SIG-M5 treated with dmso at 0.1 percent for 504 hours (cell line): ENCODE data around the gene NOTCH4.

Experiments used
- DNase-seq: peaks from one replicate; lab custom pipeline; 2025; ENCODE audit not compliant: unreplicated experiment; lab: John Stamatoyannopoulos, UW

Gene NOTCH4

DNA sequence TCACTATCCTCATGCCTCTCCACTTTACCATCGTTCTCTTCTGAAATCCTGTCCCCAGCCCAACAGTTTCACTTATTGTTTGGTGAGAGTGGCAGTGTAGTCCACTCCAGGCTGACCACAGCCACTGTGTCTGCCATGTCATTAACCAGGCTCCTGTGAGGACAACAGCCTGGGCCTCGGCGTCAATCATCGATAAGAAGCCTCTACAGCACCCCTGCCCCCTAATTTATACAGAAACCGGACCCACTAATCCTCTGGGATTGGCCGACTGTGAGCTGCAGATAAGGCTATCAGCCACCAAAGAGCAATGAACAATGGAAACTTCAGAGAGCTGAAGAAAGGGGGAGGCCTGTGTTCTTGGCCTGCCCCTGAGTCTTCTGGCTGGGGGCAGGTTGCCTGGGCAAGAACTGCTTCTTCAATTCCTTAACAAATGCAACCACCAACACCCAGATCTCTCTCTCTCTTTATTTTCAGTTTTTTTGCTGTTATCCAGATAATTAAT is 56.1 kb downstream of the NOTCH4 start:
- DNase-seq, result no peak

DNA sequence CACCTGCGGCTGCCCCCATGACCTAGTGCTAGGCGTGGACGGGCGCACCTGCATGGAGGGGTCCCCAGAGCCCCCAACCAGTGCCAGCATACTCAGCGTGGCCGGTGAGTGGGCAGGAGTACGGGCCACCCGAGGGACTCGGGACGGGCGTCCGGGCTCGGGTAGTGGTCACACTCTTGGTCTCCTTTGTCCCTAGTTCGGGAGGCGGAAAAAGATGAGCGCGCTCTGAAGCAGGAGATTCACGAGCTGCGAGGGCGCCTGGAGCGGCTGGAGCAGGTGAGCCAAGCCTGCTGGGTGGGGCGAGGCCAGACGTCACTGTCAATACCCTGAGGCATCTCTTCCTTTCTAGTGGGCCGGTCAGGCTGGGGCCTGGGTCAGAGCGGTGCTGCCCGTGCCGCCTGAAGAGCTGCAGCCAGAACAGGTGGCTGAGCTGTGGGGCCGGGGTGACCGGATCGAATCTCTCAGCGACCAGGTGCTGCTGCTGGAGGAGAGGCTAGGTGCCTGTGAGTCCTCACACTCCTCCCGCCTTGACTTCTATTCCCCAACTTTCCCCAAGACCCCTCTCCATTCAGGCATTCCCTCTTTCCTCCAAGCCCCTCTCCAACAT is 56.6 kb downstream of the NOTCH4 start:
- DNase-seq, result no peak

GRCh38 chr6:32166411-32167061 is 57.3 kb downstream of the NOTCH4 start:
- no peak for DNase-seq

GRCh38 chr6:32164295-32164694 is 59.6 kb downstream of the NOTCH4 start, which contains the start of gene EGFL8:
EGFL8 (plus strand) TSS chr6:32164595; CDS start chr6:32166166, 1,571 bp downstream.
- no peak for DNase-seq

- no peak for DNase-seq
Measured at GRCh38 chr6:32163559-32164258, 60.2 kb downstream of the NOTCH4 start.

GRCh38 chr6:32158052-32158451 is 65.8 kb downstream of the NOTCH4 start:
- no peak for DNase-seq

- DNase-seq, result no peak
Measured at GRCh38 chr6:32156891-32157290, 67.0 kb downstream of the NOTCH4 start.

DNA sequence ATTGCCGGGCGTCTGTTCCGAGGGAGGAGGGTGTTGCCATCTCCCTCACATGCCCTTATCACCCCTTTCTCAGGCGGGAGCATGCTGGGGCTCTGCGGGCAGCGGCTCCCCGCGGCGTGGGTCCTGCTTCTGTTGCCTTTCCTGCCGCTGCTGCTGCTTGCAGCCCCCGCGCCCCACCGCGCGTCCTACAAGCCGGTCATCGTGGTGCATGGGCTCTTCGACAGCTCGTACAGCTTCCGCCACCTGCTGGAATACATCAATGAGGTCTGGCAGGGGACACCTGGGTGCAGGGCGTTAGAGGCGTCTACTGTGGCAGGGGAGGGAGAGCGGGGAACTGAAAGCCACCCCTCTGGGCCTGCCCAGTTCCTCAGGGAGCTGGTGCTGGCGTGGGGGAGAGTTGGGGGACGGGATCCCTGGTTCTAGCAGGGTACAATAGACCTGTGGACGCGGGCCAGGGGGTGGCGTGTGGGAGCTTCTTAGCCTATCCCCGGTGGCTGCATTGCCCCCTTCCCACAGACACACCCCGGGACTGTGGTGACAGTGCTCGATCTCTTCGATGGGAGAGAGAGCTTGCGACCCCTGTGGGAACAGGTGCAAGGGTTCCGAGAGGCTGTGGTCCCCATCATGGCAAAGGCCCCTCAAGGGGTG is 69.2 kb downstream of the NOTCH4 start:
- DNase-seq, result peak; percentile 56

- peak; percentile 83 for DNase-seq
Measured at GRCh38 chr6:32153564-32154513, 70.0 kb downstream of the NOTCH4 start, which contains the start of gene PPT2. PPT2 (plus strand) TSS chr6:32154141; CDS start chr6:32154595, 454 bp downstream.

GRCh38 chr6:32152769-32153563 is 70.9 kb downstream of the NOTCH4 start:
- no peak for DNase-seq

DNA sequence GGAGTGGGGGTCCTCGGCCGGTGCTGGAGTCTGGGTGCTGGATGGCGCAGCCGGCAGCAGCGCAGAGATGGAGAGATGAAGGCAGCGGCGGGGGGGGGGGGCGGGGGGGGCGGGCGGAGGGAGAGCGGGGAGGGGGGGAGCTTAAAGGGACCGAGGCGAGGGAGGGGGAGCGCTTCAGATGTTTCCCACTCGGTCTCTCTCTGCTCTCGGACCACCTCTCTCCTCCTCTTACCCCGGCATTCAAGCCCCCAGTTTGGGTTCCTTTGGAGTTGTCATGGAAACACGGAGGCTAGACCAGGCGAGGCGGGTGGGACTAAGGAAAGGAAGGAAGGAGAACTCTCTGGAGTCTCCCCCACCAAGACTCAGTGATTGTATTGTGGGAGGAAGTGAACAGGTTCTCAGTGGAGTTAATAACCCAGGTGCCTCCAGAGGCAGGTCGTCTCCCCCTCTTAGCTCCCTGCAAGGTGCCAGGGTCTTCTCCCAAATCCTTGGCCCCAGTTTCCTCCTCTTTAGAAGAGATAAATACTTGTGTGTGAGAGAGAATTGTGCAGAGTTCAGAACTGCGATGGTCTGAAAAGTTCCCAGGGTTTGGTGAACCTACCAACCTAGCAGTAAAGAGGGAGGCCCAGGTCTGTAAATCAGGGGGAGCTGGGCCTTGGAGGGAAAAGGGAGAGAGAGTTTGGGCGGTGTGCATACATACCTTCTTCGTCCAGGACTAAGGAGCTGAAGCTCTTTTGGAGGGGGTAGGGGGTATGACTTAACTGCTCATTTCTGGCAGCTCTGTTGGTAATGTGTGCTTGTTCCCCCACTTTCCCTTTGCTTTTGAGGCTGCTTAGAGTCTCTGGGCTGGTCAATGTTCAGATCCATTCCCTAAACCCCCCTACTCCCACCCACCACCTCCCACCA is 71.8 kb downstream of the NOTCH4 start, which contains the start of gene PRRT1:
PRRT1 (minus strand) TSS at position 77 of the 906 bp plus-strand sequence. CDS start 112 bp downstream, outside the sequence.
- no peak for DNase-seq

DNA sequence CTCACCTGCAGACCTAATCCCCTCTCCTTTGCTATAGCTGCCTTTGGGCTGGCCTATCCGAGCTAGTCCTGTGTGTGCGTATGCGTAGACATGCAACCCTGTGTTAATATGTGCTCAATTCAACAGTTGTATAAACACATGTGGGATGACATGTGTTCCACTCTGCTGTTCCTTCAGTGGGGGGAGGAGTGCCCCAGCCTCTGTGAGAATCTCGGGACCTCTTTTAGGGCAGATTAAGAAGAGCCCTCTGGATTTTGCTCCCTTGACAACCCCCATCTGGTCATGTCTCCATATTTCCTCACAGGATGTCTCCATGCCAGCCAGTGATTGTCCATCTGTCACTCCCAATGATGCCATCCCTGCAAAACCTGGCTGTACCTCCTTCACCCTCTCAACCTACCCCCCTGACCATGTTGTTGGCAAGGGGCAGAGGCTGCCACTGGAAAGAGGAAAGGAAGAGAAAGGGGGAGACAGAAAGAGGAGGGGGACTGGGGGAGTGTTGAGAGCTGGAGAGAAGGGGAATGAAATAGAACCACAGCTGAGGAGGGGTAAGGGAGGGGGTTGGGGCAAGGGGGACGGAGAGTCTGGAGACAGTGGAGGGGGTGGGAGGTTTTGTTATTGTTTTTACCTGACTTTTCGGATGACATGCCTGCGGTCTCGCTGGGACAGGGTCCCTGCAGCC is 72.5 kb downstream of the NOTCH4 start:
- DNase-seq, result no peak

DNA sequence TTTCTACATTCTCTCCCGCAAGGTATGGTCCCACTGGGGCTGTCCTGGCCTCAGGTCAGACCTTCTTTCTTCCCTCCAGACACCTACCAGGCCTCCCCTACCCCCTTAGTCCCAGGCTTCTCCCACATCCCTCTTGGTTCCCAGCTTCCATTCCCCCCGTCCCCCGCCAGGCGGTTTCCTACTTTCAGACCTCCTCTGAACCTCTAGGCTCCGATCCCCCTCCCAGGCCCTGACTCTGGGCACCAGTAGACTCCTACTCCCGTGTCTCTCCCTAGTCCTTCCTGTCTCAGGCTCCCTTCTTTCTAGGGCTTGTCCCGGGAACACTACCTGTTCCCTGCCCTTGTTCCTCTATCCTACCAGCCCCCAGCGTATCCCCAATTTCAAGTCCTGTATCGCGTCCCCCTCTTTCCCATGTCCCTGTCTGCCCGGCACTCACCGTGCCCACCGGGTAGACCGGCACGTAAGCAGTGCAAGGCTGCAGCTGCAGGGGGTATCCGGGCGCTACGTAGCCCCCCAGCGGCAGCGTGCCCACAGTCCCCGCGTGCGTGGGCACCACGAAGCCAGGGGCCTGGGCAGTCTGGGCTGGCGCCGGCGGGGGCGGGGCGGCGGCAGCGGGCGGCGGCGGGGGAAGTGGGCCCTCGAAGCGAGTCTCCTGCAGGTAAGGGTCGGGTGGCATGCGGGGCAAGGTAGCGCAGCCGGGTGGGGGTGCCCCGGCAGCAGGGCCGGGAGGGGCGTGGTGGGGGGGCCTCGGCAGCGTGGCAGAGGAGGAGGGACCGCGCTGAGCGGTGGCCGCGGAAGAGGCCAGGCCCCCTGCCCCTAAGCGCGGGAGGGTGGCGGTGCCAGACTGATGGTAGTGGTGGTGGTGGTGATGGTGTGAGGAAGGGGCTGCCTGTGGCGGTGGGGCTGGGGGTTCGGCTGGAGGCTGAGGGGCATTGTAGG is 73.7 kb downstream of the NOTCH4 start:
- no peak for DNase-seq

- no peak for DNase-seq
Measured at GRCh38 chr6:32149092-32149755, 74.6 kb downstream of the NOTCH4 start.

DNA sequence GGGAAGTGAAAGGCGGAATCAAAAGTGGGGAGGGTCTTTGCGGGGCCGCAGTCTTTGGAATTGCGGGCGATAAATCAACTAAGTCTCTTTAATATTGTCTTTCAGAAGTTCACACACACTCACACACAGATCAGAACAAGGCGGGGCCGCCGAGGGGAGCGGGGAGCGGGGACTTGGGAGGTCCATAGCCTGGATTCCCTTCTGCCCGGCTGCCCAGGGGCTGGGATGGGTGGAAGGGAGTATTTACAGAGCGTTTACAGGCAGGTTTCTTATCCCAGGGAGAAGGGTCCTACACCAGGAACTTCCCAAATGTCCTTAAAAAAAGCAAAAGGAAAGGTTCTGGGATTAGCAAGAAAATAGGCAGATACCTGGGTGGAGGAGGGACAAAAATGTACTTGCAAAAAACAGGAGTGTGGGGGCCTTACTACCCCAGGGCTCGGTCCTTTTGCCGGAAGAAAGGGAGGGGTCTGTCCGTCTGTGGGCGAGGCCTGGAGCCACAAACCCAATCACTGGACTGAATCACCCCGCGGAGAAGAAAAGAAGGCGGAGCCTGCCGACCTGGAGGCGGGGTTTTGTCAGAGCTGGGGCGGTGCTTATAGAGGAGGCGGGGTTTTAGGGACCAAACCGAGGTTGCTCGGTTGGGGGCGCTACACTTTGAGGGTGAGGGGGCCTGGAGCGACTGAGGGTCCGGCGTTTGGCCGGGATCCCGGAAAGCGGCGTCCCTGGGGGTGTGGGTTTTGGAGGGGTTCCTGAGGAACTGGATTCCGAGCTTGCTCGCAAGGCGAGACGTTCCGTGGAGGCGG is 75.4 kb downstream of the NOTCH4 start:
- no peak for DNase-seq
